ENCODE data around the gene OXSR1. TPM values are rescaled to one million over a fixed set of nuclear protein-coding genes. Genes with fewer than 3 reads are reported as not detected.

The OXSR1 gene
- total and polyA plus RNA-seq, 12 donors = 13.7 to 38.4 (median 31.2) TPM

DNA sequence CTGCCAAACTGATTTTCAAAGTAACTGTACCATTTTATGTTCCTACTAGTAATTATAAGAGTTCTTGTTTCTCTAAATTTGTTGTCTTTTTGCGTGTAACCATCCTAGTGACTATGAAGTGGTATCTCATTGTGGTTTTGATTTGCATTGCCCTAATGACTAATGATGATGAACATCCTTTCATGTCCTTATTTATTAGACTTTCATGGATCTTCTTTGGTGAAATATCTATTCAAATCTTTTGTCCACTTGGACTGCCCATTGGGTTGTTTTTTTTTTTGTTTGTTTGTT lies 3.6 kb downstream of the OXSR1 start:
- Histone ChIP-seq H3K27ac (no peak overlapping the region), H3K4me1 (peaks cover 3 to 63% (median 25%) of the 10 kb centered on the region in 9 donors), H3K27me3 (no peaks in the 10 kb centered on the region), H3K4me3 (no peak overlapping the region), H3K9me3 (no peaks in the 10 kb centered on the region), H3K36me3 (no peaks in the 10 kb centered on the region)
- DNase-seq (no peak), ATAC-seq (no peak)
- intact Hi-C loops (cut with DNase I) = loop anchor here in 1 of 10 donors (10.0 kb wide), 1 partner anchor 56 kb away; no protein-coding TSS in a partner anchor
- TF ChIP-seq, protein P1, sequence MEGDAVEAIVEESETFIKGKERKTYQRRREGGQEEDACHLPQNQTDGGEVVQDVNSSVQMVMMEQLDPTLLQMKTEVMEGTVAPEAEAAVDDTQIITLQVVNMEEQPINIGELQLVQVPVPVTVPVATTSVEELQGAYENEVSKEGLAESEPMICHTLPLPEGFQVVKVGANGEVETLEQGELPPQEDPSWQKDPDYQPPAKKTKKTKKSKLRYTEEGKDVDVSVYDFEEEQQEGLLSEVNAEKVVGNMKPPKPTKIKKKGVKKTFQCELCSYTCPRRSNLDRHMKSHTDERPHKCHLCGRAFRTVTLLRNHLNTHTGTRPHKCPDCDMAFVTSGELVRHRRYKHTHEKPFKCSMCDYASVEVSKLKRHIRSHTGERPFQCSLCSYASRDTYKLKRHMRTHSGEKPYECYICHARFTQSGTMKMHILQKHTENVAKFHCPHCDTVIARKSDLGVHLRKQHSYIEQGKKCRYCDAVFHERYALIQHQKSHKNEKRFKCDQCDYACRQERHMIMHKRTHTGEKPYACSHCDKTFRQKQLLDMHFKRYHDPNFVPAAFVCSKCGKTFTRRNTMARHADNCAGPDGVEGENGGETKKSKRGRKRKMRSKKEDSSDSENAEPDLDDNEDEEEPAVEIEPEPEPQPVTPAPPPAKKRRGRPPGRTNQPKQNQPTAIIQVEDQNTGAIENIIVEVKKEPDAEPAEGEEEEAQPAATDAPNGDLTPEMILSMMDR (IDR thresholded peaks at IDR 0.05) = no peak
- WGBS, 2 donors = 90 to 91% methylated on average over 1 of the region's 1 CpG

DNA sequence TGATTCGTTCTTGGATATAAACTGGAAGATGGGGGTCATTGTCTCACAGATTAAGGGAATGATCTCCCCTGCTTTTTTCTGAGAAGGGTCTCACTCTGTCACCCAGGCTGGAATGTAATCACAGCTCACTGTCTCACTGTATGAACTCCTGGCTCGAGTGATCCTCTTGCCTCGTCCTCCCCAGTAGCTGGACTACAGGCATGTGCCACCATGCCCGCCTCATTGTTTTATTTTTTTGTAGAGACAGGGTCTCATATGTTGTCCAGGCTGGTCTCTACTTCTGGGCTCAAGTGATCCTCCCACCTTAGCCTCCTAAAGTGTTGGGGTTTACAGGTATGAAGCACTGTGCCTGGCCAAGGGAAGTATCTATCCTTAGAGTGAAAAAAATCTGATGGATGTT lies 5.4 kb downstream of the OXSR1 start:
- H3K9me3 ChIP-seq = no peaks in the 10 kb centered on the region
- 78 to 89% methylated on average over 4 of the region's 4 CpGs for WGBS, 2 donors
- TF ChIP-seq, protein P1 (IDR thresholded peaks at IDR 0.05) = no peak
- H3K4me1 ChIP-seq = peaks cover 3 to 68% (median 28%) of the 10 kb centered on the region in 9 donors
- no peak overlapping the region for H3K27ac ChIP-seq
- no peaks in the 10 kb centered on the region for H3K27me3 ChIP-seq
- intact Hi-C loops (cut with DNase I) = no loop called here
- H3K36me3 ChIP-seq = no peaks in the 10 kb centered on the region
- ATAC-seq = no peak
- H3K4me3 ChIP-seq = no peak overlapping the region
- no peak for DNase-seq

DNA sequence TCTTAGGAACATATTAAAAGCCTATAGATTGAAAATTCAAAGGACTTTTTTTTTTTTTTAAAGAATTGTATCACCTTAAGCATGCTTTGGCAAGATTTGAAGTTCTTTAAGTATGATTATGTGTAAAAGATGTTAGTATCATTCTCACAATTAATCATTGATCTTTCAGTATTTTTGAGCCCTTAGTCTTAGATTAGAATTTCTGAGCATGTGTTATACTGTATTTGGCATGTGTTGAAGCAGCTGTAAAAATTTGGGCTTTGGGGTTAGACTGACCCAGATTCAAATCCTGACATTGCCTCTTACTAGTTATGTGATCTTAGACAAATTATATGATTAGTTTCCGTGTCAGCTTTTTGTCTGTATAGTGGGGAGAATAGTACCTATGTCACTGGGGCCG lies 6.3 kb downstream of the OXSR1 start:
- TF ChIP-seq, protein P1 (IDR thresholded peaks at IDR 0.05) = no peak
- H3K27ac ChIP-seq = no peak overlapping the region
- DNase-seq = no peak
- WGBS, 2 donors = 89 to 90% methylated on average over 2 of the region's 2 CpGs
- H3K36me3 ChIP-seq = no peaks in the 10 kb centered on the region
- peaks cover 0 to 64% (median 23%) of the 10 kb centered on the region in 9 donors for H3K4me1 ChIP-seq
- no peak overlapping the region for H3K4me3 ChIP-seq
- no peaks in the 10 kb centered on the region for H3K27me3 ChIP-seq
- no peak for ATAC-seq
- intact Hi-C loops (cut with DNase I) = no loop called here
- H3K9me3 ChIP-seq = no peaks in the 10 kb centered on the region

DNA sequence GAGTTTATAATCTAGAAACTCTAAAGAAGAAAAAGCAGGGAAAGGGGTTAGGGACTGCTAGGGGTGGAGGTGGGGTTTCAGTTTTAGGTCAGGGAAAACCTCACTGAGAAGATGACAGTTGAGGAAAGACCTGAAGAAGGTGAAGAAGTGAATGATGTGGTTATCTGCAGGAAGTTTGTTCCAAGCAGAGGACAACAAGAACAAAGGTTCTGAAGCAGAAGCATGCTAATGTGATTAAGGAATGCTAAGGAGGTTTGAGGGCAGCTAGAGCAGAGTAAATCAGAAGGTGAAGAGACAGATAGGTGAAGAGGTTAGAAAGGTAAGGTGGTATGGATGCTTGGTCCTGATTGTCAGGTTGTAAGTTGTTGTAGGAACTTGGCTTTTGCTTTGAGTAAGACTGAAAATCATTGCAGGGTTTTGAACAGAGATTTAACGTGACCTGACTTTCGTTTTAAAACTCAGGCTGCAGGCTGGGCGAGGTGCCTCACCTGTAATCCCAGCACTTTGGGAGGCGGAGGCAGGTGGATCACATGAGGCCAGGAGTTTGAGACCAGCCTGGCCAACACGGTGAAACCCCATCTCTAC lies 8.6 kb downstream of the OXSR1 start:
- Histone ChIP-seq H3K36me3 (peaks cover 0 to 7% (median 0%) of the 10 kb centered on the region in 9 donors), H3K27me3 (no peaks in the 10 kb centered on the region), H3K9me3 (no peaks in the 10 kb centered on the region), H3K4me1 (peaks cover 0 to 41% (median 5%) of the 10 kb centered on the region in 9 donors), H3K27ac (no peak overlapping the region), H3K4me3 (no peak overlapping the region)
- DNase-seq (no peak), ATAC-seq (no peak)
- intact Hi-C loops (cut with DNase I) = no loop called here
- WGBS, 2 donors = 91 to 93% methylated on average over 5 of the region's 5 CpGs
- TF ChIP-seq, protein P1 (IDR thresholded peaks at IDR 0.05) = no peak
